ENCODE measurements around the gene DYSF. TPM values are rescaled to one million over a fixed set of nuclear protein-coding genes. Genes with fewer than 3 reads are reported as not detected.

Gene DYSF
- total and polyA plus RNA-seq, 2 donors from 2014 or later = 11.3 to 19.8 TPM

DNA sequence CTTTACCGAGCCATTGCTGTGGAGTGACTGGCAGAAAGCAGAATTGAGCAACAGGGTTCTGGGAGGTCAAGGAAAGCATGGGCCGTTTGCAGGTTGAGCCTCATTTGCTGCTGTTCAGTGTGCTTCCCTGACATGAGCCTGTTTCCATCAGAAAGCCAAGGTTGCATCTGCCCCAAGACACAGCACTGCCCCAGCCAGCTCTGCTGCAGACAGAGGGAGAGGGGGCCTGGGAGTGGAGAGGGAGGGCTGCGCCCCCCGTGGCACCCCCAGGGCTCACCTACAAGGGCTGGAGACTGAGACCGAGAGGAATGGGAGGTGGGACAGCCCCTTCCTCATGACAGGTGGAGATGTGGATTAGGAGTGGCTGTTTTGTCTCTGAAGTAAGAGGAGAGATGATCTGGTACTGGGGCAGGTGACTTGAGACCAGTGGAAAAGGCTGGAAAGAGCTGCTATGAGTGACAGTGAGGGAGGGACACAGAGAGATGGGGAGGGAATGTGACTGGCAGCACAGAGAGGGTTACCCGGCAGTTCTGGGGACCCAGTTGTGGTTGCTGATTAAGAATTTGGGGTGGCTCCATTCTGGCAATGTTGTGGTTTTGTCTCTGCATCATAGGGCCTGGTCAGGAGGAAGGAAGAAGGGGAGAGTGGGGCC is 218.0 kb downstream of the DYSF start:
- Histone ChIP-seq H3K4me1 (ENCODE audit: control insufficient read depth in 2 of 3, insufficient read depth in 2 of 3, low read depth in 1 of 3, low read length in 3 of 3) (no peaks in the 10 kb centered on the region), H3K27ac (ENCODE audit: low read depth in 2 of 2, low read length in 2 of 2) (no peak overlapping the region), H3K9me3 (ENCODE audit: control insufficient read depth in 2 of 3, insufficient read depth in 1 of 3, low read length in 3 of 3) (no peaks in the 10 kb centered on the region), H3K4me3 (ENCODE audit: low read length in 3 of 3) (no peak overlapping the region), H3K27me3 (ENCODE audit: control insufficient read depth, insufficient read depth, low read length) (no peaks in the 10 kb centered on the region), H3K36me3 (ENCODE audit: control insufficient read depth in 2 of 3, insufficient read depth in 3 of 3, low read length in 3 of 3) (no peaks in the 10 kb centered on the region), H3K9ac (ENCODE audit: low read length in 3 of 3) (no peak overlapping the region)
- FAIRE-seq (no peak), DNase-seq (peak in 2 of 5 donors; percentile 5 to 29)
- intact Hi-C loops (cut with DNase I) = no loop called here
- TF ChIP-seq, protein P1, sequence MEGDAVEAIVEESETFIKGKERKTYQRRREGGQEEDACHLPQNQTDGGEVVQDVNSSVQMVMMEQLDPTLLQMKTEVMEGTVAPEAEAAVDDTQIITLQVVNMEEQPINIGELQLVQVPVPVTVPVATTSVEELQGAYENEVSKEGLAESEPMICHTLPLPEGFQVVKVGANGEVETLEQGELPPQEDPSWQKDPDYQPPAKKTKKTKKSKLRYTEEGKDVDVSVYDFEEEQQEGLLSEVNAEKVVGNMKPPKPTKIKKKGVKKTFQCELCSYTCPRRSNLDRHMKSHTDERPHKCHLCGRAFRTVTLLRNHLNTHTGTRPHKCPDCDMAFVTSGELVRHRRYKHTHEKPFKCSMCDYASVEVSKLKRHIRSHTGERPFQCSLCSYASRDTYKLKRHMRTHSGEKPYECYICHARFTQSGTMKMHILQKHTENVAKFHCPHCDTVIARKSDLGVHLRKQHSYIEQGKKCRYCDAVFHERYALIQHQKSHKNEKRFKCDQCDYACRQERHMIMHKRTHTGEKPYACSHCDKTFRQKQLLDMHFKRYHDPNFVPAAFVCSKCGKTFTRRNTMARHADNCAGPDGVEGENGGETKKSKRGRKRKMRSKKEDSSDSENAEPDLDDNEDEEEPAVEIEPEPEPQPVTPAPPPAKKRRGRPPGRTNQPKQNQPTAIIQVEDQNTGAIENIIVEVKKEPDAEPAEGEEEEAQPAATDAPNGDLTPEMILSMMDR (IDR thresholded peaks at IDR 0.05; ENCODE audit: borderline replicate concordance, extremely low read depth, insufficient read depth) = no peak

DNA sequence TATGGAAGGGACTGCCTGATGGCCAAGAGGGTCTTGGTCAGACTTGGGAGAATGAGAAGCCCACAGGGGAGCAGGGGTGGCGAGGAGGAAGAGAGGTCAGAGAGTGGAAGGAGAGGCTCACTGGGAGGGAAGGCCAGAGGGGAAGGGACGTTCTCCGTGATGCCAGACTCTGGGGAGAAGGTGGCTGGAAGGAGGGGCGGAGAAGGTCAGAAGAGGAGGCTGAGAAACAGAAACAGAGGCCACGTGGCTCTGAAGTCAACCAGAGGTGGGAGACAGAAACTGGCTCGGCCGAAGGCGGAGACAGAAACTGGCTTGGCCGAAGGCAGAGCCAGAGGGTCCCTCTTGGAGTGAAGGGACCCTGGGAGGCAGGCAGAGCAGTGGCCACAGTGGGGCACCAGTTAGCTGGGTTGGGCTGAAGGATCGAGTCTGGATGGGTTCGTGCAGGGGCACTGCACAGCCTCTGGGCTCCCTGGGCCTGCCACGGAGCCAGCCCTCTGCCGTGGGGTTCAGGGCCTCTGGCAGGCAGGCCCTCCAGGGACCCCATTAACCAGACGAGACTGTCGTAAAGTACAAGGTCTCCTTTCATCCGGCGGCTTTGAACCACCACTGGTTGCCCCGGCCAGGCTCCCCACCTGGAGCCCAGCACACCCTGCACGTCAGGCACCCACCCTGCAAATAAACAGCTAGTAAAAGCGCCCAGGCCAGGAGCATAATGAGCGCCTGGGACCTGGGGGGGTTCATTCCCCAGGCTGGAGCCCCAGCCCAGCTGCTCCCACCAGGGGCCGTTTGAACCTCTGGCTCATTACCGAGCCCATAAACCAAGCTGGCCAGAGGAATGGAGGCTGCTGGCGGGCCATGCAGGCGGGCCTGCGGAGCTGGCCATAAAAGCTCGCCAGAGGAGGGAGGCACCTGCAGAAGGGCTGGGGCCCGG is 218.8 kb downstream of the DYSF start:
- FAIRE-seq = no peak
- intact Hi-C loops (cut with DNase I) = no loop called here
- Histone ChIP-seq H3K9ac (ENCODE audit: low read length in 3 of 3) (no peak overlapping the region), H3K36me3 (ENCODE audit: control insufficient read depth in 2 of 3, insufficient read depth in 3 of 3, low read length in 3 of 3) (no peaks in the 10 kb centered on the region), H3K4me1 (ENCODE audit: control insufficient read depth in 2 of 3, insufficient read depth in 2 of 3, low read depth in 1 of 3, low read length in 3 of 3) (no peaks in the 10 kb centered on the region), H3K27me3 (ENCODE audit: control insufficient read depth, insufficient read depth, low read length) (no peaks in the 10 kb centered on the region), H3K4me3 (ENCODE audit: low read length in 3 of 3) (no peak overlapping the region), H3K27ac (ENCODE audit: low read depth in 2 of 2, low read length in 2 of 2) (no peak overlapping the region), H3K9me3 (ENCODE audit: control insufficient read depth in 2 of 3, insufficient read depth in 1 of 3, low read length in 3 of 3) (no peaks in the 10 kb centered on the region)
- DNase-seq = peak; percentile 22 to 60 (median 37)
- TF ChIP-seq, protein P1 (IDR thresholded peaks at IDR 0.05; ENCODE audit: borderline replicate concordance, extremely low read depth, insufficient read depth) = no peak

- no peaks in the 10 kb centered on the region for H3K36me3 ChIP-seq (ENCODE audit: control insufficient read depth in 2 of 3, insufficient read depth in 3 of 3, low read length in 3 of 3)
These were observed 219.8 kb downstream of the DYSF start for GRCh38 chr2:71672826-71673795.

More at GRCh38 chr2:71672826-71673795, 219.8 kb downstream of the DYSF start:
- Histone ChIP-seq H3K27me3 (ENCODE audit: control insufficient read depth, insufficient read depth, low read length) (no peaks in the 10 kb centered on the region), H3K4me3 (ENCODE audit: low read length in 3 of 3) (no peak overlapping the region), H3K27ac (ENCODE audit: low read depth in 2 of 2, low read length in 2 of 2) (no peak overlapping the region), H3K4me1 (ENCODE audit: control insufficient read depth in 2 of 3, insufficient read depth in 2 of 3, low read depth in 1 of 3, low read length in 3 of 3) (no peaks in the 10 kb centered on the region), H3K9ac (ENCODE audit: low read length in 3 of 3) (no peak overlapping the region), H3K9me3 (ENCODE audit: control insufficient read depth in 2 of 3, insufficient read depth in 1 of 3, low read length in 3 of 3) (no peaks in the 10 kb centered on the region)
- intact Hi-C loops (cut with DNase I) = no loop called here
- FAIRE-seq (no peak), DNase-seq (peak in 3 of 5 donors; percentile 9 to 31 (median 22))
- TF ChIP-seq, protein P1 (IDR thresholded peaks at IDR 0.05; ENCODE audit: borderline replicate concordance, extremely low read depth, insufficient read depth) = no peak

All from kidney (tissue), 14 donors.